ENCODE data around the gene CCDC70. TPM values are rescaled to one million over a fixed set of nuclear protein-coding genes. Genes with fewer than 3 reads are reported as not detected.

CCDC70 gene
- total and polyA plus RNA-seq, 8 donors: not detected

DNA sequence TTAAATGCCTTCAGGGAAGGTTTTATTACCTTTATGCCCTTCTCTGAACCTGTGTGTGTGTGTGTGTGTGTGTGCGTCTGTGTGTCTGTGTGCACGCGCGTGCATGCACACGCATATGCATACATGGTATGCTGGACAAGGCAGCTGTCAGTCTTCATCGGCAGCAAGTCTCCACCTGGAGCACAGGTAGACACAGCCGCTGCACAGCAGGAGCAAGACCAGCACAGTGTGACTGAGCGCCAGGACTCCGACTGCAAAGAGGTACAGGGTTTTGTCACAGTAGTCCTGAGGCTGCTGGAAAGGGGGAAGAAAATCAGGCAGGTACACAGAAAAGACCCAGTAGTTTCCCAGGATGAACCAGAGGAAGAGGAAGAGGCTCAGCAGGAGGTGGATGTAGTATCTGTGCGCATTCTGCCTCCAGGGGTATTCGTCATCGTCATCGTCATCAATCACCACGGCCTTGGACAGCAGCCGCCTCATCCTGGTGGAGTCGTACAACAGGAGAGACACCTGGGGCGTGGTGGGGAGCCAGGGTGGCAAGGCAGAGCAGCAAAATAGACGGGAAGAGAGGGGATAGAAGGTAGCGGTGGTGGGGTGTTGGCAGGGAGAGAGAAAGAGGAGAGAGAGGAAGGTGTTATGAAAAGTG, 45.0 kb upstream of the CCDC70 start:
- DNase-seq: no peak
- Histone ChIP-seq H3K27me3 (no peaks in the 10 kb centered on the region), H3K27ac (no peak overlapping the region), H3K4me1 (peaks cover 4 to 10% (median 7%) of the 10 kb centered on the region in 3 donors), H3K9me3 (no peaks in the 10 kb centered on the region), H3K4me3 (no peak overlapping the region), H3K36me3 (no peaks in the 10 kb centered on the region)
- TF ChIP-seq, protein P1, sequence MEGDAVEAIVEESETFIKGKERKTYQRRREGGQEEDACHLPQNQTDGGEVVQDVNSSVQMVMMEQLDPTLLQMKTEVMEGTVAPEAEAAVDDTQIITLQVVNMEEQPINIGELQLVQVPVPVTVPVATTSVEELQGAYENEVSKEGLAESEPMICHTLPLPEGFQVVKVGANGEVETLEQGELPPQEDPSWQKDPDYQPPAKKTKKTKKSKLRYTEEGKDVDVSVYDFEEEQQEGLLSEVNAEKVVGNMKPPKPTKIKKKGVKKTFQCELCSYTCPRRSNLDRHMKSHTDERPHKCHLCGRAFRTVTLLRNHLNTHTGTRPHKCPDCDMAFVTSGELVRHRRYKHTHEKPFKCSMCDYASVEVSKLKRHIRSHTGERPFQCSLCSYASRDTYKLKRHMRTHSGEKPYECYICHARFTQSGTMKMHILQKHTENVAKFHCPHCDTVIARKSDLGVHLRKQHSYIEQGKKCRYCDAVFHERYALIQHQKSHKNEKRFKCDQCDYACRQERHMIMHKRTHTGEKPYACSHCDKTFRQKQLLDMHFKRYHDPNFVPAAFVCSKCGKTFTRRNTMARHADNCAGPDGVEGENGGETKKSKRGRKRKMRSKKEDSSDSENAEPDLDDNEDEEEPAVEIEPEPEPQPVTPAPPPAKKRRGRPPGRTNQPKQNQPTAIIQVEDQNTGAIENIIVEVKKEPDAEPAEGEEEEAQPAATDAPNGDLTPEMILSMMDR (IDR thresholded peaks at IDR 0.05): no peak
- intact Hi-C loops (cut with DNase I): no loop called here
- no peak for ATAC-seq
- WGBS, 2 donors: 81 to 84% methylated on average over 19 of the region's 19 CpGs
- no peak for FAIRE-seq

DNA sequence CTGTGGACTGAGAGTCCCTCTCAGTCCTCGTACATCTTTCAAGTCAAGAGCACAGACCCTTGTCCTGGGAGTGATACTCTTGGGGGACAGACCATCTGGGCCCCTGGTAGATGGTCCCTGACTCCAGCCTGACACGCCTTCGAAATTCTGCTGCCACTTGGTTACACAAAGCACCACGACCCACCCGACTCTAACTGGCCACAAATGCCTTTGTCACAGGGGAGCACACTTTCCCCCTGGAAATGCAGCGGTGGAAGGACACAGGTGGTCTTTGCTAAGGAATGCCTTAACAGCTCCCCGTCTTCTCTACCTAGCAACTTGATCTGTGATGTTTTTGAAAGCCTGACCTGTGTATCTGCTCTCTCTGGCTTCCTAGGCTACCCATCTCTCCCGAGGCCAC, 44.1 kb upstream of the CCDC70 start:
- Histone ChIP-seq H3K4me1 (peaks cover 4 to 10% (median 7%) of the 10 kb centered on the region in 3 donors), H3K27me3 (no peaks in the 10 kb centered on the region), H3K4me3 (no peak overlapping the region), H3K27ac (no peak overlapping the region), H3K36me3 (no peaks in the 10 kb centered on the region), H3K9me3 (no peaks in the 10 kb centered on the region)
- ATAC-seq (no peak), DNase-seq (no peak), FAIRE-seq (no peak)
- intact Hi-C loops (cut with DNase I): no loop called here
- TF ChIP-seq, protein P1 (IDR thresholded peaks at IDR 0.05): no peak
- WGBS, 2 donors: 70 to 86% methylated on average over 8 of the region's 8 CpGs

DNA sequence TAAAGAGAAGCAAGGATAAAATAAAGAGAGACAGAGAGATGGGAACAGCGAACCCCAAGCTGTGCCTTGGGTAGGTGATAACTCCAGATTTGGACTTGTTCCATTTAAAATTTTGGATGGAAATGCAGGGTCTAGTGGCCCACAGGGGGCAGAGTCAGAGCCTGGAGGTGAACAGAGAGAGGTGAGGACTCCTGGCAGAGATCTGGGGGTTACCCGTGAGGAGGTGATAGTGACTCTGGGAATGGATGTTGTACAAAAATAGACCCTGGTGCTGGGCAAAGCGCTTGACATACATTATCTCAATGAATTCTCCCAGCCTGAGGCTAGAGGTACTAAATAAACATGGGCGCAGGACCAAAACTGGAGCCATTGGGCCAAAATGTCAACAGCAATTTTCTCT, 43.5 kb upstream of the CCDC70 start:
- FAIRE-seq: no peak
- no peak for DNase-seq
- TF ChIP-seq, protein P1 (IDR thresholded peaks at IDR 0.05): no peak
- WGBS, 2 donors: 82 to 86% methylated on average over 4 of the region's 4 CpGs
- intact Hi-C loops (cut with DNase I): no loop called here
- H3K4me3 ChIP-seq: no peak overlapping the region
- no peak for ATAC-seq
- no peaks in the 10 kb centered on the region for H3K36me3 ChIP-seq
- H3K9me3 ChIP-seq: no peaks in the 10 kb centered on the region
- no peaks in the 10 kb centered on the region for H3K27me3 ChIP-seq
- H3K4me1 ChIP-seq: peaks cover 4 to 10% (median 7%) of the 10 kb centered on the region in 3 donors
- no peak overlapping the region for H3K27ac ChIP-seq

DNA sequence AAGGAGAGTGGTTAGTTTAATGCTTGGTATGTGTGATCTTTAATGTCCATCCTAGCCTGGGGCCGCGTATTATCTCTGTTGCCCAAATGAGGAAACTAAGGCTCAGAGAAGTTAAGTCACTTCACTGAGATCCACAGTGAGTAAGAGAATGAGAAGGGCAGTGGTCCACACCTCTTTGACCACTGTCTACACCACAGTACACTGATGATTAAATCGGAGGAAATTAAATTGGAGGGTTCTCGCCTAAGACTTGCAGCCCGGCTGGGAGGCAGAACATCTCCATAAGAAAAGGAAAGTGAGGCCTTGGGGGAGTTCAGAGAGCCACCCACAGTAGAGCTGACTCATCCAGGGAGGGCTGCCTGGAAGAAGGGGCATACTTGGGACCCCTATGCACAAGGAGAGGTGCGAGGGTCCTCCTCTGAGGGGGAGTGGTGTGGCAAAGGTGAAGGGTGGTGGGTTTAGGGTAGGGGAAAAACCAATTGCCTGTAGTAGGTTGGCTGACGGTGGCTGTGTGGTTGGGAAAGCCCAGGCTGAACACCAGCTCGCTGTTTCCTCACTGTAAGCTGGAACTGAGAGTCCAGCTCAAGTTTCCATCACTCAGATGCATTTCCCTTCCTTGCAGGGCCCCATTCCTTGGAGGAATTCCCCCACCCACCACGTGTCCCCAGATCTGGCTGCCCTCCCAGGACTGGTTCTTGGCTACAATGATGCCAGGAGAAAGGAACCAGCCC, 42.8 kb upstream of the CCDC70 start:
- TF ChIP-seq, protein P1 (IDR thresholded peaks at IDR 0.05): no peak
- ATAC-seq: no peak

DNA sequence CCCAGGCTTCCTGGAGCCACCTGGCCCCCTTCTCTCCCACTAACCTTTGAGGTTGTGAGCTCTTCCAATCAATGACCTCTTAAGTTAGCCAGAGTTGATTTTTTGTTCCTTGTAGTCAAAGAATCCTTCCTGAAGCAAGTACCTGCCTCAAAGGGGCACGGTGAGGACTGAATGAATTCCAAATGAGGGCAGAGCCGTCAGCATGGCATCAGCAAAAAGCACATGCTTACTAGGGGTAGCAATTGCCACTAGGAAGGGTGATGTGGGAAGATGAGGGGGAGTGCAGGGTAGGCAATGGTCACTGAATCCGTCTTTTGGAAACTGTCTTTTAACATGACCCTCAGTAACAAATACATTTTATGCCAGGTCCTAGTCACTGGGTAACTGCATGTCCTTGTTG, 42.2 kb upstream of the CCDC70 start:
- no peak for DNase-seq
- H3K36me3 ChIP-seq: no peaks in the 10 kb centered on the region
- no peak overlapping the region for H3K4me3 ChIP-seq
- WGBS, 2 donors: 81 to 88% methylated on average over 3 of the region's 3 CpGs
- H3K27ac ChIP-seq: no peak overlapping the region
- no peak for ATAC-seq
- TF ChIP-seq, protein P1 (IDR thresholded peaks at IDR 0.05): no peak
- H3K9me3 ChIP-seq: no peaks in the 10 kb centered on the region
- peaks cover 4 to 10% (median 7%) of the 10 kb centered on the region in 3 donors for H3K4me1 ChIP-seq
- no peak for FAIRE-seq
- intact Hi-C loops (cut with DNase I): no loop called here
- H3K27me3 ChIP-seq: no peaks in the 10 kb centered on the region

More for the DNA sequence above, 42.8 kb upstream of the CCDC70 start:
- intact Hi-C loops (cut with DNase I): no loop called here
- WGBS, 2 donors: 83 to 84% methylated on average over 8 to 9 of the region's 9 CpGs
- FAIRE-seq (no peak), DNase-seq (no peak)
- H3K36me3 ChIP-seq: no peaks in the 10 kb centered on the region
- H3K4me3 ChIP-seq: no peak overlapping the region
- no peaks in the 10 kb centered on the region for H3K27me3 ChIP-seq
- no peak overlapping the region for H3K27ac ChIP-seq
- peaks cover 4 to 10% (median 7%) of the 10 kb centered on the region in 3 donors for H3K4me1 ChIP-seq
- H3K9me3 ChIP-seq: no peaks in the 10 kb centered on the region
